ENCODE measurements around the gene COL21A1.

GRCh38 chr6:56065408-56065807 lies 182.0 kb downstream of the COL21A1 start:
- TF ChIP-seq, protein P1, sequence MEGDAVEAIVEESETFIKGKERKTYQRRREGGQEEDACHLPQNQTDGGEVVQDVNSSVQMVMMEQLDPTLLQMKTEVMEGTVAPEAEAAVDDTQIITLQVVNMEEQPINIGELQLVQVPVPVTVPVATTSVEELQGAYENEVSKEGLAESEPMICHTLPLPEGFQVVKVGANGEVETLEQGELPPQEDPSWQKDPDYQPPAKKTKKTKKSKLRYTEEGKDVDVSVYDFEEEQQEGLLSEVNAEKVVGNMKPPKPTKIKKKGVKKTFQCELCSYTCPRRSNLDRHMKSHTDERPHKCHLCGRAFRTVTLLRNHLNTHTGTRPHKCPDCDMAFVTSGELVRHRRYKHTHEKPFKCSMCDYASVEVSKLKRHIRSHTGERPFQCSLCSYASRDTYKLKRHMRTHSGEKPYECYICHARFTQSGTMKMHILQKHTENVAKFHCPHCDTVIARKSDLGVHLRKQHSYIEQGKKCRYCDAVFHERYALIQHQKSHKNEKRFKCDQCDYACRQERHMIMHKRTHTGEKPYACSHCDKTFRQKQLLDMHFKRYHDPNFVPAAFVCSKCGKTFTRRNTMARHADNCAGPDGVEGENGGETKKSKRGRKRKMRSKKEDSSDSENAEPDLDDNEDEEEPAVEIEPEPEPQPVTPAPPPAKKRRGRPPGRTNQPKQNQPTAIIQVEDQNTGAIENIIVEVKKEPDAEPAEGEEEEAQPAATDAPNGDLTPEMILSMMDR (IDR thresholded peaks at IDR 0.05): no peak
- no peak for TF ChIP-seq EP300 (IDR thresholded peaks at IDR 0.05)
- TF ChIP-seq POLR2A (IDR thresholded peaks at IDR 0.05): no peak
